SK-MEL-5 (cell line): ENCODE data around the gene FTO. TPM values are rescaled to one million over a fixed set of nuclear protein-coding genes. Genes with fewer than 3 reads are reported as not detected.
"Not testable (repeated sequence)": the region's sequence is repeated elsewhere in the genome, so short reads cannot be mapped to it uniquely, and the experiment has no call there.

Source experiments
- DNase-seq: peaks from one replicate; pipeline ENCODE4 v3.0.0-alpha.2; 2016; ENCODE audit warnings: low read depth, low spot score
- in situ Hi-C: cut with HindIII; loops from 2 replicates; pipeline ENCODE4 v1.10.0; 2016; ENCODE audit warnings: low sequenced_read_pairs, high pct_unique_total_duplicates, low pct_unique_long_range_greater_than_20kb
- total RNA-seq: library from RNA; depleted of rRNA; stranded (reverse); fragments of >200 nt; shearing (Covaris generic); gene quantifications from 2 replicates; pipeline ENCODE4 v1.2.3, GENCODE V29; 2014

The FTO gene
- total RNA-seq, 1 experiment from 2014 or later: 58.2 TPM

GRCh38 chr16:53863861-53864260 is 159.9 kb downstream of the FTO start:
- in situ Hi-C loops: no loop called here
- no peak for DNase-seq

GRCh38 chr16:53864819-53865493 is 161.0 kb downstream of the FTO start:
- no peak for DNase-seq
- in situ Hi-C loops: no loop called here

GRCh38 chr16:53865494-53865863 is 161.5 kb downstream of the FTO start:
- no peak for DNase-seq
- in situ Hi-C loops: no loop called here

- in situ Hi-C loops: no loop called here
- DNase-seq: no peak
Observed at GRCh38 chr16:53866520-53866919, 162.6 kb downstream of the FTO start.

GRCh38 chr16:53870831-53871230 is 166.9 kb downstream of the FTO start:
- DNase-seq: no peak
- in situ Hi-C loops: no loop called here

- in situ Hi-C loops: no loop called here
- DNase-seq: no peak
Observed at GRCh38 chr16:53872248-53873221, 168.6 kb downstream of the FTO start.

- in situ Hi-C loops: no loop called here
- DNase-seq: peak; percentile 39
Observed at GRCh38 chr16:53876811-53877210, 172.9 kb downstream of the FTO start.

- in situ Hi-C loops: no loop called here
- no peak for DNase-seq
Observed at GRCh38 chr16:53878216-53878615, 174.3 kb downstream of the FTO start.

- in situ Hi-C loops: no loop called here
- no peak for DNase-seq
Observed at GRCh38 chr16:53881371-53881770, 177.4 kb downstream of the FTO start.

GRCh38 chr16:53882310-53882709 is 178.4 kb downstream of the FTO start:
- in situ Hi-C loops: no loop called here
- peak; percentile 35 for DNase-seq

GRCh38 chr16:53884748-53885147 is 180.8 kb downstream of the FTO start:
- in situ Hi-C loops: no loop called here
- DNase-seq: no peak

GRCh38 chr16:53886482-53887378 is 182.8 kb downstream of the FTO start:
- DNase-seq: no peak
- in situ Hi-C loops: no loop called here

- in situ Hi-C loops: no loop called here
- DNase-seq: no peak
Observed at GRCh38 chr16:53888222-53888621, 184.3 kb downstream of the FTO start.

- DNase-seq, in situ Hi-C loops: not testable (repeated sequence)
Observed at GRCh38 chr16:53890877-53891276, 186.9 kb downstream of the FTO start.

- in situ Hi-C loops: no loop called here
- no peak for DNase-seq
Observed at GRCh38 chr16:53891409-53892139, 187.6 kb downstream of the FTO start.

- peak; percentile 76 for DNase-seq
- in situ Hi-C loops: no loop called here
Observed at GRCh38 chr16:53892155-53892554, 188.2 kb downstream of the FTO start.

GRCh38 chr16:53893731-53894435 is 189.9 kb downstream of the FTO start:
- DNase-seq: no peak

More at GRCh38 chr16:53893731-53894435, 189.9 kb downstream of the FTO start:
- in situ Hi-C loops: no loop called here
